NCI-H526 treated with DMSO at 0.1 percent for 48 hours (cell line): ENCODE measurements around the gene SENP8.

Experiments
- DNase-seq: peaks from one replicate; lab custom pipeline; 2025; lab: John Stamatoyannopoulos, UW

Gene SENP8

DNA sequence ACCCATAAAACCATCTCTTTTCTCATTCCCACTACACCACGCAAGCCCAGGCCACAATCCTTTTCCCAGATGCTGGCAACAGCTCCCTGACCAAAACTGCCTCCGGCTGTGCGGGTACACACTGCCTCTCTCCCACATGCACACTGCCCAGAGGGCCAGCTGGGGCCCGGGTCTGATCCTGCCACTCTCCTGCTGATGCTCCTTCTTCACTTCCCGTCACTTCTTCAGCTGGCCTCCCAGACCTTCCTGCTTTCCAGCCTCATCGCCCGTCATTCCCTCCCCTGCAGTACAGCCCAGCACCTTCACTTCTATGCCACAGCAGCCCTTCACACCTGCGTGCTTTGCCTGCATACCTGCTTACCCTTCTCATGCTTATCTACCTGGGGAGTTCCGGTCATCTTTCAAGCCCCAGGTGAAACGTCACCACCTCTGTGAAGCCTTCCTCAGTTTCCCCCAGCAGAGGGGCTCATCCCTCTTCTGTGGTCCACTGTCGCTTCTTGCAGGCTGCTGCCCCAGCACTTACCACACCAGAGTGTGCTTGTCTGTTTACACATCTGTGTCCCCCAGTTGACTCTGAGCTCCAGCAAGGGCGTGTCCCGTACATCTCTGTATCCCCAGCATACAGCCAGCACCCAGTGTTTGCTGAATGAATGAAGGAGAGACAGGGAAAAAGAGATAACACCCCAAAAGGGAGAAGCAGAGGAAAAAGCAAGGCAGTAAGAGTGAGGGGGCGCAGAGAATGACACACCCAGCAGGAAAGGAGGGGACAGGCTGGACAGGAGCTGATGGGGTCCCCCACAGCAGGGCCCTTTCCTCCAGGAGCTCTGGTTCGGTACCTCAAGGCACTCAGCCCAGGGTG, 57.2 kb downstream of the SENP8 start:
- no peak for DNase-seq

DNA sequence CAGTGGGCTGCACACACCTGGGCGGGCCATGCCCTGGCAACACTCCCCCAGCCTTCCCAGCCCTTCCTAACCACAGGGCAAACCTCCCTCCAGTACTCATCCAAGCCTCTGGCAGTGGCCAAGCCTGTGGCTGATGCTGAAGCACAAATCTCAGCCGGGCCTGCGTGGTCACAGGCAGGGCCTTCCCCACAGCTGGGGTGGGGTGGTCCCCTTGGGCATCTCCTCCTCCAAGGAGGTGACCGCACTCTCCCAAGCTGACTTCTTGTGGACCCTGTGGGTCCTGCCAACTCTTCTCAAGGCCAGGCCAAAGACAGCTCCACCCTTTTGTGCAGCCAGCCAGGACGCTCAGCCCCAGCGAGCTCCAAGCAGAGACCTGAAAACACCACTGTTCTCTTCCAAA, 58.0 kb downstream of the SENP8 start:
- no peak for DNase-seq

DNA sequence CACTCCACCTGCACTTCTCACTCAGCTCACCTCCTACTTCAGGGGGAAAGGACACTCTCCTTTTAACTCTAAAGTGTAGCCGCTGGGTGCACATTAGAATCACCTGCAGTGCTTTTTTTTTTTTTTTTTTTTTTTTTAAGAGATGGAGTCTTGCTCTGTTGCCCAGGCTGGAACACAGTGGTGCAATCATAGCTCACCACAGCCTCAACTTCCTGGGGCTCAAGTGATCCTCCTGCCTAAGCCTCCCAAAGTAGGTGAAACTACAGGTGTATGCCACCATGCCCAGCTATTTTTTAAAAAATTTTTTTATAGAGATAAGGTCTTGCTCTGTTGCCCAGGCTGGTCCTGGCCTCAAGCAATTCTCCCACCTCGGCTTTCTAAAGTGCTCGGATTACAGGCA, 58.5 kb downstream of the SENP8 start:
- DNase-seq, result no peak

GRCh38 chr15:72178976-72179585, 60.9 kb downstream of the SENP8 start:
- no peak for DNase-seq

DNA sequence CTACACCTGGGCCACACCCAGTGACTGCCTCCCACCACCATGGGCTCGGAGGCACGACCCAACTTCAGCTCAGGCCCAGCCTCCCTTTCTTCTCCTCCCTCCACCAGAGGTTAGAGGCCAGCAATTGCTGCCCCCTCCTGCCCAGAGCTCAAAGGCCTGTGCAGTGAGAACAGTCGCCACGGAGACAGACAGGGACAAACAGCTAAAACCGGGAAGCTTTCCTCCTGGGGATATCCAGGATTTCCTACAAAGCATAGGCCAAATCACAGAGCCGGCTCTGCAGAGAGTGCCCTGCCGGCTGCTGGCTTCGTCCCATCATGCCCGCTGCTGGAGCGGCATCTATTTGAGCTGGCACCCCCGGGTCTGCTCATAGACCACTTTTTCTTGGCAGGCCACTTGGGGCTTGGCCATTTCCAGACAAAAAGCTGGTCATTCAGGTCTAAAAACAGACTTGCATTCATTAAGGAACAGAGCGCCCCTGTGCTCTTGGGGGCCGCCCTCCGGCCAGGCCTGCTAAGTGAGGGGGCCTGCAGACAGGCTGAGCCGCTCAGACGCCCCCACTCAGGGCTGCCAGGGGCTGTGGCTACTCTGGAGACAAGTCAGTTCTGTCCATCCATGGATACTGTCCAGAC, 61.9 kb downstream of the SENP8 start:
- no peak for DNase-seq

GRCh38 chr15:72180761-72181324, 62.6 kb downstream of the SENP8 start:
- DNase-seq, result no peak

GRCh38 chr15:72182244-72182643, 64.0 kb downstream of the SENP8 start:
- no peak for DNase-seq

DNA sequence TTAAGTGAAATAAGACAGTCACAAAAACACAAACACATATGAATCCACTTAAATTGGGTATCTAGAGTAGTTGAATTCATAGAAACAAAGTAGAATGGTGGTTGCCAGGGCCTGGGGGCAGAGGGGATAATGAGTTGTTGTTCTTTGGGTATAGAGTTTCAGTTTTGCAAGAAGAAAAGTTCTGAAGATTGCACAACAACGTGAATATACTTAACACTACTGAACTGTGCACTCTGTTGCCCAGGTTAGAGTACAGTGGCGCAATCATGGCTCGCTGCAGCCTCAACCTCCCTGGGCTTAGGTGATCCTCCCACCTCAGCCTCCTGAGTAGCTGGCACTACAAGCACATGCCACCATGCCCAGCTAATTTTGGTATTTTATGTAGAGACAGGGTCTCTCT, 64.5 kb downstream of the SENP8 start:
- DNase-seq, result no peak

- DNase-seq, result no peak
Observed at GRCh38 chr15:72183781-72184164, 65.6 kb downstream of the SENP8 start.

GRCh38 chr15:72184165-72184811, 66.1 kb downstream of the SENP8 start:
- no peak for DNase-seq

- no peak for DNase-seq
Observed at GRCh38 chr15:72189250-72189902, 71.2 kb downstream of the SENP8 start.

DNA sequence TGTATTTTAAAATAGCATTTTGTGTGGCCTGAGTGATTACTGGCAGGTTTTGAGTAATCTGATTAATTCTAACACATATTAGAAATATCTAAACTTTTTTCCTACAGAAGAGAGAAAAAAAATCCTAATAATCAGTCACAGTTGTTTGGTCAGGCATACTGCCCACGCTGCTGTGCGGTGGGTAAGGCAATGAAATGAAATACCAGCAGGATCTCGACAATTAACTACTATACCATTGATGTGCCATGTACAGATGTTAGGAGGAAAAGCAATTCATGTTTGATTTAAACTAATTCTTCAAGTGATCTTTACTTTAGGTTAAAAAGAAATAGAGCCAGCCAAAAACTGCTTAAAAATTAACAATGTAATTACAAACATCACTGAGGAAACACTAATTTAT, 74.2 kb downstream of the SENP8 start:
- no peak for DNase-seq
